Tongue (tissue), 2 donors: ENCODE results near the gene MAML1. TPM values are rescaled to one million over a fixed set of nuclear protein-coding genes. Genes with fewer than 3 reads are reported as not detected.
"Not testable (repeated sequence)": the region's sequence is repeated elsewhere in the genome, so short reads cannot be mapped to it uniquely, and the experiment has no call there.

Experiments
- DNase-seq: peaks from one replicate; pipeline ENCODE4 v3.0.0-alpha.2; 2015
- total RNA-seq: library from RNA; depleted of rRNA; stranded (reverse); fragments of >200 nt; gene quantifications from one replicate; pipeline ENCODE4 v1.2.3, GENCODE V29; 2014

MAML1 gene
- total RNA-seq, 1 donor from 2014 or later = 19.6 TPM

GRCh38 chr5:179734536-179735164, 2.0 kb downstream of the MAML1 start:
- DNase-seq = no peak

GRCh38 chr5:179738742-179739141, 6.1 kb downstream of the MAML1 start:
- no peak for DNase-seq

- not testable (repeated sequence) for DNase-seq
Observed at GRCh38 chr5:179744106-179744505, 11.5 kb downstream of the MAML1 start.

GRCh38 chr5:179746872-179747271, 14.2 kb downstream of the MAML1 start:
- DNase-seq = no peak

GRCh38 chr5:179747811-179748210, 15.2 kb downstream of the MAML1 start:
- DNase-seq = no peak

- no peak for DNase-seq
Observed at GRCh38 chr5:179749857-179750508, 17.4 kb downstream of the MAML1 start.

GRCh38 chr5:179753971-179754370, 21.3 kb downstream of the MAML1 start:
- DNase-seq = no peak

- DNase-seq = no peak
Observed at GRCh38 chr5:179755022-179755421, 22.4 kb downstream of the MAML1 start.

- no peak for DNase-seq
Observed at GRCh38 chr5:179758955-179759354, 26.3 kb downstream of the MAML1 start.

- DNase-seq = peak; percentile 48
Observed at GRCh38 chr5:179759581-179760551, 27.2 kb downstream of the MAML1 start.

- no peak for DNase-seq
Observed at GRCh38 chr5:179762079-179762780, 29.6 kb downstream of the MAML1 start.

GRCh38 chr5:179762781-179763176, 30.2 kb downstream of the MAML1 start:
- DNase-seq = no peak

- DNase-seq = peak; percentile 84
Observed at GRCh38 chr5:179763215-179763945, 30.8 kb downstream of the MAML1 start.

GRCh38 chr5:179764056-179764455, 31.4 kb downstream of the MAML1 start:
- DNase-seq = no peak

- no peak for DNase-seq
Observed at GRCh38 chr5:179765400-179765799, 32.8 kb downstream of the MAML1 start.

- DNase-seq = no peak
Observed at GRCh38 chr5:179766021-179766725, 33.6 kb downstream of the MAML1 start.

- no peak for DNase-seq
Observed at GRCh38 chr5:179766726-179767455, 34.3 kb downstream of the MAML1 start.

- DNase-seq = no peak
Observed at GRCh38 chr5:179767496-179768100, 35.0 kb downstream of the MAML1 start.

- DNase-seq = no peak
Observed at GRCh38 chr5:179768326-179769085, 35.9 kb downstream of the MAML1 start.
